ENCODE results near the gene SDCBP2. TPM values are rescaled to one million over a fixed set of nuclear protein-coding genes. Genes with fewer than 3 reads are reported as not detected.

The SDCBP2 gene
- total and polyA plus RNA-seq, 2 experiments from 2014 or later: 3.2 to 5.3 TPM

GRCh38 chr20:1315804-1316203 is 13.1 kb downstream of the SDCBP2 start (continued):
- TF ChIP-seq, protein P1, sequence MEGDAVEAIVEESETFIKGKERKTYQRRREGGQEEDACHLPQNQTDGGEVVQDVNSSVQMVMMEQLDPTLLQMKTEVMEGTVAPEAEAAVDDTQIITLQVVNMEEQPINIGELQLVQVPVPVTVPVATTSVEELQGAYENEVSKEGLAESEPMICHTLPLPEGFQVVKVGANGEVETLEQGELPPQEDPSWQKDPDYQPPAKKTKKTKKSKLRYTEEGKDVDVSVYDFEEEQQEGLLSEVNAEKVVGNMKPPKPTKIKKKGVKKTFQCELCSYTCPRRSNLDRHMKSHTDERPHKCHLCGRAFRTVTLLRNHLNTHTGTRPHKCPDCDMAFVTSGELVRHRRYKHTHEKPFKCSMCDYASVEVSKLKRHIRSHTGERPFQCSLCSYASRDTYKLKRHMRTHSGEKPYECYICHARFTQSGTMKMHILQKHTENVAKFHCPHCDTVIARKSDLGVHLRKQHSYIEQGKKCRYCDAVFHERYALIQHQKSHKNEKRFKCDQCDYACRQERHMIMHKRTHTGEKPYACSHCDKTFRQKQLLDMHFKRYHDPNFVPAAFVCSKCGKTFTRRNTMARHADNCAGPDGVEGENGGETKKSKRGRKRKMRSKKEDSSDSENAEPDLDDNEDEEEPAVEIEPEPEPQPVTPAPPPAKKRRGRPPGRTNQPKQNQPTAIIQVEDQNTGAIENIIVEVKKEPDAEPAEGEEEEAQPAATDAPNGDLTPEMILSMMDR (conservative IDR thresholded peaks at IDR 0.05; ENCODE audit: low read depth in 2 of 2): no peak
- TF ChIP-seq EZH2phosphoT487 (IDR thresholded peaks at IDR 0.05; ENCODE audit: unreplicated experiment): no peak
- TF ChIP-seq NANOG (IDR thresholded peaks at IDR 0.05; ENCODE audit: borderline replicate concordance): no peak
- TF ChIP-seq ZNF331 (CRISPR knock-in tag; IDR thresholded peaks at IDR 0.05; ENCODE audit: low read depth): no peak
- TF ChIP-seq CREB1 (CRISPR knock-in tag; IDR thresholded peaks at IDR 0.05; ENCODE audit: low read depth): no peak

- H3K4me3 Mint-ChIP-seq: peak overlapping the region; percentile 62; the same call in 2 of the 3 replicates
- ATAC-seq (peak; percentile 82), DNase-seq (ENCODE audit: low spot score) (peak; percentile 91)
- H4K20me1 ChIP-seq (replicated peaks; ENCODE audit: insufficient read depth): no peaks in the 10 kb centered on the region
- 0 out of 2 replicates have a peak, but pooled peaks cover 5% of the 10 kb centered on the region for H3K4me1 ChIP-seq (ENCODE audit: insufficient read depth)
- no peaks in the 10 kb centered on the region for H3K36me3 Mint-ChIP-seq (ENCODE audit: low read depth)
- H3K4me1 Mint-ChIP-seq: peaks cover 17% of the 10 kb centered on the region
- TF ChIP-seq, protein P1 (conservative IDR thresholded peaks at IDR 0.05; ENCODE audit: low read depth in 2 of 2): peak; percentile 91 to 97
- no peak for TF ChIP-seq NANOG (IDR thresholded peaks at IDR 0.05; ENCODE audit: borderline replicate concordance)
- H3K27ac ChIP-seq (ENCODE audit: low read depth): no peak overlapping the region
- H3K27me3 Mint-ChIP-seq (ENCODE audit: insufficient read depth, low read depth, poor library complexity): peaks cover 1% of the 10 kb centered on the region
- H3K27ac Mint-ChIP-seq: no peak overlapping the region
- no peaks in the 10 kb centered on the region for H3K36me3 ChIP-seq (ENCODE audit: insufficient read depth)
- peak overlapping the region; percentile 78 for H3K4me3 ChIP-seq
- H3K9me2 ChIP-seq (ENCODE audit: insufficient read depth): no peaks in the 10 kb centered on the region
- no peaks in the 10 kb centered on the region for H3F3A ChIP-seq (replicated peaks; ENCODE audit: low read depth)
- no peaks in the 10 kb centered on the region for H3K79me2 ChIP-seq (replicated peaks; ENCODE audit: insufficient read depth)
- no peaks in the 10 kb centered on the region for H3K9me3 Mint-ChIP-seq
- H3K27me3 ChIP-seq (ENCODE audit: insufficient read depth): peaks cover 12% of the 10 kb centered on the region; the same call in 1 of the 2 replicates
- H2AFZ ChIP-seq: peak overlapping the region; percentile 99
- peak overlapping the region; percentile 89 for H3K4me2 ChIP-seq
Observed at GRCh38 chr20:1313236-1313964, 15.5 kb downstream of the SDCBP2 start.

- H3K36me3 ChIP-seq (ENCODE audit: insufficient read depth): no peaks in the 10 kb centered on the region
- H3K27me3 Mint-ChIP-seq (ENCODE audit: insufficient read depth, low read depth, poor library complexity): peaks cover 1% of the 10 kb centered on the region
- H3K27ac ChIP-seq (ENCODE audit: low read depth): no peak overlapping the region
- peak overlapping the region; percentile 99 for H2AFZ ChIP-seq
- no peak for TF ChIP-seq ZNF114 (CRISPR knock-in tag; IDR thresholded peaks at IDR 0.05)
- no peak for TF ChIP-seq JUNB (IDR thresholded peaks at IDR 0.05; ENCODE audit: unreplicated experiment)
- TF ChIP-seq ETS1 (IDR thresholded peaks at IDR 0.05): no peak
- no peak for TF ChIP-seq NANOG (IDR thresholded peaks at IDR 0.05; ENCODE audit: borderline replicate concordance)
- TF ChIP-seq STAT1 (IDR thresholded peaks at IDR 0.05; ENCODE audit: unreplicated experiment): no peak
- TF ChIP-seq POLR2AphosphoS5 (IDR thresholded peaks at IDR 0.05; ENCODE audit: low read depth): no peak
- TF ChIP-seq, protein P1 (conservative IDR thresholded peaks at IDR 0.05; ENCODE audit: low read depth in 2 of 2): no peak
- DNase-seq (ENCODE audit: low spot score): no peak
- H3K4me1 ChIP-seq (ENCODE audit: insufficient read depth): 0 out of 2 replicates have a peak, but pooled peaks cover 5% of the 10 kb centered on the region
- H4K20me1 ChIP-seq (replicated peaks; ENCODE audit: insufficient read depth): no peaks in the 10 kb centered on the region
- no peak overlapping the region for H3K27ac Mint-ChIP-seq
- H3K4me2 ChIP-seq: peak overlapping the region; percentile 89
- H3K27me3 ChIP-seq (ENCODE audit: insufficient read depth): peaks cover 12% of the 10 kb centered on the region; the same call in 1 of the 2 replicates
- H3K4me1 Mint-ChIP-seq: peaks cover 17% of the 10 kb centered on the region
- no peaks in the 10 kb centered on the region for H3K36me3 Mint-ChIP-seq (ENCODE audit: low read depth)
- ATAC-seq: peak; percentile 54
- H3K4me3 Mint-ChIP-seq: peak overlapping the region; percentile 62
- H3F3A ChIP-seq (replicated peaks; ENCODE audit: low read depth): no peaks in the 10 kb centered on the region
- no peaks in the 10 kb centered on the region for H3K9me2 ChIP-seq (ENCODE audit: insufficient read depth)
- no peaks in the 10 kb centered on the region for H3K9me3 Mint-ChIP-seq
- no peaks in the 10 kb centered on the region for H3K79me2 ChIP-seq (replicated peaks; ENCODE audit: insufficient read depth)
- H3K4me3 ChIP-seq: peak overlapping the region; percentile 78
Observed at GRCh38 chr20:1312904-1313235, 16.1 kb downstream of the SDCBP2 start.

Data from GM23338 (cell line).